ENCODE data around the gene CSGALNACT2.

DNA sequence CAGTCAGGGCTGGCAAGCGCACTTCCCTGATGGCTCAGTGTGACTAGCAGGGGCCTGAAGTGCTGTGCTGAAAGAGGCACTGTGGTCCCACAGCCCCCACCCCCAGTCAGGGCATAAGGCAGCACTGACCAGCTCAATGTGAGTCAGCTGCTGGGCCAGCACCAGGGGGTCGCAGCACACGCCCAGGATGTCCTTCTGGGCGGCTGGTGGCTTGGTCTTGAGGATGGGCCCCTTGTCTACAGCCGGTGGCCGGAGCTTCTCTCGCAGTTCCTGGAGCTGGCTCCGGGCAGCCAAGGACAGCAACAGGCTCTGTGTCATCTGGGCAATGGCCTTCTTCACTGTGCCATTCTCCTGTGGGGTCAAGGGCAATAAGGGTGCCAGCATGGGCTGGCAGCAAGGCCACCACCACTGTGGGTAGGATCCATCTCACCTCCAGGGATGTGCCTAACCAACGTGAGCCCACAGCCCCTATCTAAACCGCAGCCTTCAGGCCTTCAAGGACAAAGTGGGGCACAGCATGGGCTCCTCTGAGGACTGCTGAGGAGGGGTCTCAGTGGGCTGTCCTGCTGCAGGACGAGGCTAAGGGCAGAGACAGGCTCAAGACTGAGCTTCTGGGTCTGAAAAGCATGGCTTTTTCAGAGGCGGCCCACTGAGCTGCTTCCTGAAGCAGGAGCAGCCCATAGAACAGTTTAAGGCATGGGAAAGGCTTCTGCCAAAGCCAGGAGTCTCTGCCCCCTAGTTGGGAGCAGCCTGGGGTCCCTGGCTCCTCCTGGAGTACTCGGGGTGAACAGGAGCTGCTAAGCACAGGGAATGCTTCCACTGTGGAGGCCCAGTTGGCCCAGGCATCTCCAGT, 62.5 kb downstream of the CSGALNACT2 start:
- TF ChIP-seq EP300 (IDR thresholded peaks at IDR 0.05), result no peak
- no peak for TF ChIP-seq POLR2A (IDR thresholded peaks at IDR 0.05)
- TF ChIP-seq CTCF (IDR thresholded peaks at IDR 0.05), result no peak
